GM12872 (cell line): Measurements from ENCODE around the gene SLC8A2.

Source experiments
- CTCF ChIP-seq: IDR thresholded peaks from 3 replicates; pipeline ENCODE4 v1.5.1; 2011; ENCODE audit warnings: low read depth, mild to moderate bottlenecking, low read length, moderate library complexity; ENCODE audit not compliant: insufficient read depth

Gene SLC8A2

GRCh38 chr19:47489072-47489914, 17.6 kb upstream of the SLC8A2 start:
- no peak for TF ChIP-seq CTCF

DNA sequence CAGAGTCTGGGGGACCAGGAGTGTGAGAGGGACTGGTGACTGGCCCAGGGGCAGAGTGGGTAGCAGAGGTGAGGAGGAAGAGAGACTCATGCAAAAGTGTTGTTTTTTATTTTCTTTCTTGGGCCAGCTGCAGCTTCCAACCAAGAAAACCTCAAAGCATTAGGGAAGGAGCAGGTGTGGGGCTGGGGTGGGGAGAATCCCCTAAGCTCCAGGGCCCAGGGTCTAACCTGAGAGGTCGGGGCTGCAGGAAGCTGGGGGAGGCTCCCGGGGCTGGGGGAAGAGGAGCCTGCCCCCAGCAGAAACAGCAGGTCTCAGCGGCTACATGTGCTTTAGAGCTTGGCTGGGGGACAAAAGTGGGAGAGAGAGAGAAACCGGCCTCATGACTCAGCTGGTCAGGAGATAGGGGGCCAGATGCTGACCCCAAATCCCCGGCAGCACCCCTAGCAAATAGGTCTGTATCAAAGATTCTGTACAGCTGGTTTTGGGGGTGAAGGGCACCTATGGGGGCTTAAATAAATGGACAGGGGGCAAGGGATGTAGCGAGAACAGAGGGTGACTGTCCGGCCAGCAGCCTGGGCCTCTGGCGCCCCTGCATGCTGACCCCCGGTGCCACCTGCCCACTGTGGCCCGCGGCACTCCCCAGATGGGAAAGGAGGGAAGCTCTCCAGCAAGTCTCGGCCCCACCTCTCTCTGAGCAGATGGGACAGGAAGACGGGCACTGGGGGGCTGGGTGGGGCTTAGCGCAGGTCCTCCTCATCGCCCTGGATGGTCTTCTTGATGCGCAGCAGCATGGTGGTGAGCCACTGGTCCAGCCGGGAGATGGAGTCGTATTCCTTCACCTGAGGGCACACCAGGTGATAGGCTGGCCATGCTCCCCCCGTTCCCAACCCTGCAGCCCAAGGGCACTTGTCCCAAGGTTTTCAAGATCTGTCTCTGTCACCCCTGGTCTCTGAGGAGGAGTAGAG, 16.1 kb upstream of the SLC8A2 start:
- no peak for TF ChIP-seq CTCF

- TF ChIP-seq CTCF = no peak
These were observed 15.2 kb upstream of the SLC8A2 start for GRCh38 chr19:47486900-47487299.

- no peak for TF ChIP-seq CTCF
These were observed 13.5 kb upstream of the SLC8A2 start for GRCh38 chr19:47485210-47485609.

DNA sequence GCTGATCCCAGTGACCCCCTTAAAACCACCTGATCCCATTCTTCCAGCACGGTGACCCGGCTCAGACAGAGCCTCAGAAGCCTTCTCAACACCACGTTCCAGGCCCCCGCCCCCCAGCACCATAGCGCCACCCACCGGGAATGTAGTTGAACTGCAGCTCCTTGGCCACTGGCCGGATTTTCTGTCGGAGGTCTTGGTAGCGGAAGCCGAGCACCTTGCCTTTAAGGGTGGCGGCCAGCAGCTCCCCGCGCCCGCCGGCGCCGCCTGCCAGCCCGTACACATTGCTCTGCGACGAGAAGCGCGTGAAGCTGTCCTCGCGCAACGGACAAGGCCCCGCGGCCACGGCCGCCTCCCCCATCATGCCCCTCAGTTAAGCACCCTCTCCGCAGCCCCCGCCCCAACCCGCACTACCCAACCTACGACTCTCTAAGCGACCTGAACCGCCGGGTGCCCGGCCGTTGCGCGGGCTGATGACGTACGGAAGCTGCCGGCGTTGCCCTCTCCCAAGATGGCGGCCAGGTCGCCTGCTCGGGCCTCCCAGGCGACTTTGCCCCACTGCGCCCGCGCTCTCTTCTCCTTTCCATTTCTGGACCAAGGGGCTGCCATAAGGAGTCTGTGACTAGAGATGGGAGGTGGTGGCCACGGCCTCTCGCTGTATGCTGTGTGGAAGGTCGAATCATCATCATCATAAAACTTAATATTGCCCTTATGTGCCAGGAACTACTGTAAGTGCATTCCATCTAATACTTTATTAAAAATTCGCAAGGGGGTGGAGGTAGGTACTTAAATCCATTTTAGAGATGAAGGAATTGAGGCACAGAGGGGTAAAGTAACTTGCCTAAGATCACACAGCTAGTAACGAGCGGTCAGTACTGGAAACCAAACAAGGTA, 12.4 kb upstream of the SLC8A2 start, which contains the start of gene KPTN:
Gene KPTN, minus strand, starts transcription at position 420 of the 891 bp plus-strand sequence. Its CDS starts 59 bp downstream, at position 361.
- peak; percentile 95 for TF ChIP-seq CTCF

GRCh38 chr19:47483200-47483599, 11.5 kb upstream of the SLC8A2 start:
- TF ChIP-seq CTCF = no peak
